ENCODE results near the gene CDCA4.
"Not testable (repeated sequence)": the region's sequence is repeated elsewhere in the genome, so short reads cannot be mapped to it uniquely, and the experiment has no call there.

CDCA4 gene

DNA sequence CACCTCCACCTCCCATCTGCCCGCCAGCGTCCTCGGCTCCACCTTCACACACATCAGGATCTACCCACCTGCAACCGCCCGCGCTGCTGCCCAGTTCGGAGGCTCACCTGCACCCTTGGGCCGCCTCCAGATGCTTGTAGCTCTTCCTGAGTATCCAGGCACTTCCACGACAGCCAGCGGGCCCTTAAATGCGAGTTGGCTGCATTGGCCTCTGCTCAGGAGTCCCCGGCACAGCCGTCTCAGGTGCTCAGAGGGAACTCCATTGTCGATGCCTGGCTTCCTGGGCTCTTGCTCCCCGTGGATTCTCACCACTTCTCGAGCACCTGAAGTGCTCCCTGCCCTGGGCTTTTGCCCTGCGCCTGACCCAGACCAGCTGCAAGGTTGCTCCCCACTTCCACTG, 21.9 kb upstream of the CDCA4 start:
- Histone ChIP-seq H2AFZ (ENCODE audit: low read depth, low read length, severe bottlenecking) (no peak overlapping the region), H3K27me3 (ENCODE audit: low read length) (no peaks in the 10 kb centered on the region), H3K36me3 (ENCODE audit: low read length) (no peaks in the 10 kb centered on the region), H3K9me2 (replicated peaks; ENCODE audit: insufficient read depth, low read length) (no peaks in the 10 kb centered on the region), H4K20me1 (ENCODE audit: low read depth, low read length) (no peaks in the 10 kb centered on the region), H3K79me2 (ENCODE audit: insufficient read depth, low read length) (no peaks in the 10 kb centered on the region), H3K9me3 (ENCODE audit: insufficient read depth, low read length) (no peaks in the 10 kb centered on the region), H3K27ac (ENCODE audit: low read depth, low read length) (no peak overlapping the region), H3K4me3 (ENCODE audit: insufficient read depth, low read length, poor library complexity, severe bottlenecking) (no peak overlapping the region), H3F3A (ENCODE audit: insufficient read depth) (no peaks in the 10 kb centered on the region), H3K9ac (ENCODE audit: low read length) (no peak overlapping the region), H3K4me2 (ENCODE audit: low read depth, low read length, poor library complexity, severe bottlenecking) (no peak overlapping the region)
- TF ChIP-seq, protein P1, sequence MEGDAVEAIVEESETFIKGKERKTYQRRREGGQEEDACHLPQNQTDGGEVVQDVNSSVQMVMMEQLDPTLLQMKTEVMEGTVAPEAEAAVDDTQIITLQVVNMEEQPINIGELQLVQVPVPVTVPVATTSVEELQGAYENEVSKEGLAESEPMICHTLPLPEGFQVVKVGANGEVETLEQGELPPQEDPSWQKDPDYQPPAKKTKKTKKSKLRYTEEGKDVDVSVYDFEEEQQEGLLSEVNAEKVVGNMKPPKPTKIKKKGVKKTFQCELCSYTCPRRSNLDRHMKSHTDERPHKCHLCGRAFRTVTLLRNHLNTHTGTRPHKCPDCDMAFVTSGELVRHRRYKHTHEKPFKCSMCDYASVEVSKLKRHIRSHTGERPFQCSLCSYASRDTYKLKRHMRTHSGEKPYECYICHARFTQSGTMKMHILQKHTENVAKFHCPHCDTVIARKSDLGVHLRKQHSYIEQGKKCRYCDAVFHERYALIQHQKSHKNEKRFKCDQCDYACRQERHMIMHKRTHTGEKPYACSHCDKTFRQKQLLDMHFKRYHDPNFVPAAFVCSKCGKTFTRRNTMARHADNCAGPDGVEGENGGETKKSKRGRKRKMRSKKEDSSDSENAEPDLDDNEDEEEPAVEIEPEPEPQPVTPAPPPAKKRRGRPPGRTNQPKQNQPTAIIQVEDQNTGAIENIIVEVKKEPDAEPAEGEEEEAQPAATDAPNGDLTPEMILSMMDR (IDR thresholded peaks at IDR 0.05; ENCODE audit: insufficient read depth, low read length, poor library complexity, severe bottlenecking): no peak
- no peak for TF ChIP-seq EZH2phosphoT487 (conservative IDR thresholded peaks at IDR 0.05; ENCODE audit: low read length)

DNA sequence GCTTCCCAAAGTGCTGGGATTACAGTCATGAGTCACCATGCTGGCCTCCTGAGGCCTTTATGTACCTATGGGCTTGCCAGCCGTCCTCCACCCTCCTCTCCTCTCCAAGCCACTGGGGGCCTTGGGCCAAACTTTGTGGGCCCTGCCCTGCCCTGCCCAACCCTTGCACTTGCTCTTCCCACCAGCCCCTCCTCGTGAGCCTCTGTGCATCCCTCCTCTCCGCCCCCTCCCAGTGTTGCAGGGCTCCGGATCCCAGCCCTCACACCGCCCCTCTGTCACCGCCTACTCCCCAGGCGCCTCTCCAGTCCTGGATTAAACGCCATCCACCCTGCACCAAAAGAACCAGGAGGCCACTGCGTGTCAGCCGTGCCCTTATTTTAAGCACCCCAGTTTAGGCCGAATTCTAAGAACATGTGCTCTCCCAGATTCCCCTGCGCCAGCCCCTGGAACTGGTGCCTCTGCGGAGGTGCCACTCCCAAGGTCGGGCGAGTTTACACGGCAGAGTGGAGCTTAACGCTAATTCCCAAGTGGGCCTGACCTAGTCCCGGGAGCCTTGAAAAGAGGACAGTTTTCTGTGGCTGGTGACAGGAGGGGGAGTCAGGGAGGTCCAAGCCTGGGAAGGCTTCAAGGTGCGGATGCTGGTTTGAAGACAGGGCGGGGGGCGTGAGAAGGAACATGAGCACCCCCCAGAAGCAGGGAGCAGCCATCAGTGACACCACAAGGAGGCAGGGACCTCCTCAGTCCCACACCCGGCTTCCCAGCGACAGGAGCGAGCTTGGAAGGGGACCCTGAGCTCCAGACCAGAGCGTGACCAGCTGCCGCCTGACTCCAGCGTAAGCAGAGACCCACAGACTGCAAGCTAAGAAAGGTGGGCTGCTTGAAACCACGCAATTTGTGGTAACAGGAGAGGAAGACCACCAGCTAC, 21.2 kb upstream of the CDCA4 start:
- no peak for TF ChIP-seq EZH2phosphoT487 (conservative IDR thresholded peaks at IDR 0.05; ENCODE audit: low read length)
- TF ChIP-seq, protein P1 (IDR thresholded peaks at IDR 0.05; ENCODE audit: insufficient read depth, low read length, poor library complexity, severe bottlenecking): no peak
- Histone ChIP-seq H2AFZ (ENCODE audit: low read depth, low read length, severe bottlenecking) (no peak overlapping the region), H3K9ac (ENCODE audit: low read length) (no peak overlapping the region), H3K9me2 (replicated peaks; ENCODE audit: insufficient read depth, low read length) (no peaks in the 10 kb centered on the region), H3K36me3 (ENCODE audit: low read length) (no peaks in the 10 kb centered on the region), H3K4me2 (ENCODE audit: low read depth, low read length, poor library complexity, severe bottlenecking) (no peak overlapping the region), H3K27ac (ENCODE audit: low read depth, low read length) (no peak overlapping the region), H3F3A (ENCODE audit: insufficient read depth) (no peaks in the 10 kb centered on the region), H3K79me2 (ENCODE audit: insufficient read depth, low read length) (no peaks in the 10 kb centered on the region), H3K4me3 (ENCODE audit: insufficient read depth, low read length, poor library complexity, severe bottlenecking) (no peak overlapping the region), H3K27me3 (ENCODE audit: low read length) (no peaks in the 10 kb centered on the region), H3K9me3 (ENCODE audit: insufficient read depth, low read length) (no peaks in the 10 kb centered on the region), H4K20me1 (ENCODE audit: low read depth, low read length) (no peaks in the 10 kb centered on the region)

DNA sequence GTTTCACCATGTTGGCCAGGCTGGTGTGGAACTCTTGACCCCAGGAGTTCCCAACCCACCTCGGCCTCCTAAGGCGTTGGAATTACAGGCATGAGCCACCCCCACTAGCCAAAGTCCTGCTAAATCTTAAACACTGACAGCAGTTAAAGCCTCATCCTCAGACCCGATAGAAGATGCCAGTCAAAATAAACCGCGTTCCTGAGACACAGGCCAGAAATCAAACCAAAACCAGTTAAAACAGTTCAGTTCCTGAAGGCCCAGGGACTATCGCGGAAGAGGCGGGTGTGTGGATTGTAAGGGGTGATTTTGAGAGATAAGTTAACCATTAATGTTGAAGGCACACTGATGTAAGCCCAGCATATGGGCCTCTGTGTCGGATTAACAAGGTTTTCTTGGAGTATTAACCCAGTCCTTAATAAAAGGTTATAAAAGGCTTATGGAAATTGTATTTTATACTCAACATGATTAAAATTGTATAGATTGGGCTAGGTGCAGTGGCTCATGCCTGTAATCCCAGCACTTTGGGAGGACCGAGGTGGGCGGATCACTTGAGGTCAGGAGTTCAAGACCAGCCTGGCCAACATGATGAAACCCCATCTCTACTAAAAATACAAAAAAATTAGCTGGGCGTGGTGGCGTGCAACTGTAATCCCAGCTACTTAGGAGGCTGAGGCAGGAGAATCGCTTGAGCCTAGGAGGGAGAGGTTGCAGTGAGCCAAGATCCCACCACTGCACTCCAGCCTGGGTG, 18.7 kb upstream of the CDCA4 start:
- no peaks in the 10 kb centered on the region for H3K27me3 ChIP-seq (ENCODE audit: low read length)
- no peak overlapping the region for H3K4me3 ChIP-seq (ENCODE audit: insufficient read depth, low read length, poor library complexity, severe bottlenecking)
- TF ChIP-seq EZH2phosphoT487 (conservative IDR thresholded peaks at IDR 0.05; ENCODE audit: low read length): no peak
- TF ChIP-seq, protein P1 (IDR thresholded peaks at IDR 0.05; ENCODE audit: insufficient read depth, low read length, poor library complexity, severe bottlenecking): no peak
- H3K79me2 ChIP-seq (ENCODE audit: insufficient read depth, low read length): no peaks in the 10 kb centered on the region
- H3K9ac ChIP-seq (ENCODE audit: low read length): no peak overlapping the region
- no peaks in the 10 kb centered on the region for H3K9me2 ChIP-seq (replicated peaks; ENCODE audit: insufficient read depth, low read length)
- no peaks in the 10 kb centered on the region for H4K20me1 ChIP-seq (ENCODE audit: low read depth, low read length)
- no peaks in the 10 kb centered on the region for H3F3A ChIP-seq (ENCODE audit: insufficient read depth)
- H3K36me3 ChIP-seq (ENCODE audit: low read length): no peaks in the 10 kb centered on the region
- no peak overlapping the region for H3K27ac ChIP-seq (ENCODE audit: low read depth, low read length)
- H3K4me2 ChIP-seq (ENCODE audit: low read depth, low read length, poor library complexity, severe bottlenecking): no peak overlapping the region
- H3K9me3 ChIP-seq (ENCODE audit: insufficient read depth, low read length): no peaks in the 10 kb centered on the region
- no peak overlapping the region for H2AFZ ChIP-seq (ENCODE audit: low read depth, low read length, severe bottlenecking)

DNA sequence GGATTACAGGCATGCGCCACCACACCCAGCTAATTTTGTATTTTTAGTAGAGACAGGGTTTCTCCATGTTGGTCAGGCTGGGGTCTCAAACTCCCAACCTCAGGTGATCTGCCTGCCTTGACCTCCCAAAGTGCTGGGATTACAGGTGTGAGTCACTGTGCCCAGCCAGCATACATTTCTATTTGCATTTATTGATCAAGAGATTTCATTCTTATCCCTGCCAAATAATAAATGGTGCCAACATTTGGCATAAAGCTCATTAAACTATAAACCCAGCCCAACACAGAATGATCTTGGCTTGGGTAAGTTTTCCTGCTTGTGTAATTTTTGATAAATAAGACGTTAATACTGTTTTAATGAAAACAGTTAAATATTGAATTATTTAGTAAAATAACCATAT, 14.7 kb upstream of the CDCA4 start:
- H3K4me2 ChIP-seq (ENCODE audit: low read depth, low read length, poor library complexity, severe bottlenecking): not testable (repeated sequence)

More for the DNA sequence above, 14.7 kb upstream of the CDCA4 start:
- not testable (repeated sequence) for H3K9me3 ChIP-seq (ENCODE audit: insufficient read depth, low read length); H3K9ac ChIP-seq (ENCODE audit: low read length); H2AFZ ChIP-seq (ENCODE audit: low read depth, low read length, severe bottlenecking); H3K27me3 ChIP-seq (ENCODE audit: low read length); H4K20me1 ChIP-seq (ENCODE audit: low read depth, low read length); H3K79me2 ChIP-seq (ENCODE audit: insufficient read depth, low read length); H3F3A ChIP-seq (ENCODE audit: insufficient read depth); H3K9me2 ChIP-seq (replicated peaks; ENCODE audit: insufficient read depth, low read length); H3K4me3 ChIP-seq (ENCODE audit: insufficient read depth, low read length, poor library complexity, severe bottlenecking); H3K27ac ChIP-seq (ENCODE audit: low read depth, low read length); H3K36me3 ChIP-seq (ENCODE audit: low read length)
